Stimulated activated naive CD8-positive, alpha-beta T cell treated with anti-CD3 and anti-CD28 coated beads, Interleukin-15, Interleukin-2, amounts not matched to agents 100 ng/mL and 50 ng/mL, for 24 hours (primary cell): ENCODE measurements around the gene CLCNKA.
"Not testable (repeated sequence)": the region's sequence is repeated elsewhere in the genome, so short reads cannot be mapped to it uniquely, and the experiment has no call there.

Source experiments
- H3K27ac Mint-ChIP-seq: one replicate; pipeline ENCODE4 v1.8.0; 2021; ENCODE audit warnings: mild to moderate bottlenecking, mixed read lengths
- H3K27me3 Mint-ChIP-seq: one replicate; pipeline ENCODE4 v1.8.0; 2021; ENCODE audit warnings: mixed read lengths
- H3K36me3 Mint-ChIP-seq: one replicate; pipeline ENCODE4 v1.8.0; 2021; ENCODE audit warnings: low read depth, mixed read lengths
- H3K4me1 Mint-ChIP-seq: one replicate; pipeline ENCODE4 v1.8.0; 2021; ENCODE audit warnings: low read depth, mixed read lengths
- H3K4me3 Mint-ChIP-seq: one replicate; pipeline ENCODE4 v1.8.0; 2021; ENCODE audit warnings: mild to moderate bottlenecking, mixed read lengths
- H3K9me3 Mint-ChIP-seq: one replicate; pipeline ENCODE4 v1.8.0; 2021; ENCODE audit warnings: mixed read lengths

Gene CLCNKA

DNA sequence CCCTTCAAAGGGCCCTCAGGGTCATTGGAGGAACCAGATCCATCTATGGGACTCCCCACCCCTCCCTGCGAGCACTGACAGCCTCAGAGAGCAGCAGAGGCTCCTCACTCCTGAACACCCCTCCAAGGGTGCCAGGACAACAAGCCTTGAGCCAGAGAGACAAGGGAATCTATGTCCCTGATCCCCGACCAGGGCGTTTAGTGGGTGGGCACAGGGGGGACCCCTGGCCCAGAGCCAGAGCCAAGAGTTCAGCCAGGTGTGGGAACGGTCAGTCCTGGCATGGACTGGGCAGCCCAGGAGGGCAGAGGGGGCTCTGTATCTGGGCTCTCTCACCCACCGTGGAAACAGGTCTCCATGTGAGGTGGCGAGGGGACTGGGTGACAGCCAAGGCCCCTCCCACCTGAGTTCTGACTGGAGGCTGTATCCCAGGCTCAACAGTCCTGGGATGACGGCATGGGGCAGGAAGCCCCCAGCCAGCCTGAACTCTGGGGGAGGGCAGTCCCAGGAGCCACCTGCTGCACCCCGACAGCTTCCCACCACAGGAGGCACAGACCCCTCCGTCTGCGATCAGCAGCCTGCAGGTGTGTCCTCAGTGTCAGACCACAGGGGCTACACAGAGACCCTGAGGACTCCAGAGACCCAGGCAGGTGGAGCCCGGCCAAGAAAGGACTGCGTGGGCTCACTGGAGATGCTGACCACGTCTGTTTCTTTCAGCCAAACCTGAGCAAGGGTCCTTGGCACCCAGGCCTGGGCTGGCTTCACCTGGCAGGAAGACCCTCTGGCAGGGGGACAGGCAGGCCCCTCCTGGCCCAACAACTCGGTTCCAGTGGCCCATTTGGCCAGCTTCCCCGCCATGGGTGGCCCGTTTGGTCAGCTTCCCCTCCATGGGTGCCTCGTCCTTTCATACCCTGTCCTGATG lies 29.0 kb upstream of the CLCNKA start:
- no peaks in the 10 kb centered on the region for H3K36me3 Mint-ChIP-seq
- no peaks in the 10 kb centered on the region for H3K4me1 Mint-ChIP-seq
- H3K27me3 Mint-ChIP-seq: no peaks in the 10 kb centered on the region
- no peak overlapping the region for H3K4me3 Mint-ChIP-seq
- no peaks in the 10 kb centered on the region for H3K9me3 Mint-ChIP-seq
- H3K27ac Mint-ChIP-seq: no peak overlapping the region

- Mint-ChIP-seq H3K27me3 (no peaks in the 10 kb centered on the region), H3K4me3 (no peak overlapping the region), H3K27ac (no peak overlapping the region), H3K36me3 (no peaks in the 10 kb centered on the region), H3K9me3 (no peaks in the 10 kb centered on the region), H3K4me1 (no peaks in the 10 kb centered on the region)
Measured at GRCh38 chr1:15993666-15994065, 28.2 kb upstream of the CLCNKA start.

DNA sequence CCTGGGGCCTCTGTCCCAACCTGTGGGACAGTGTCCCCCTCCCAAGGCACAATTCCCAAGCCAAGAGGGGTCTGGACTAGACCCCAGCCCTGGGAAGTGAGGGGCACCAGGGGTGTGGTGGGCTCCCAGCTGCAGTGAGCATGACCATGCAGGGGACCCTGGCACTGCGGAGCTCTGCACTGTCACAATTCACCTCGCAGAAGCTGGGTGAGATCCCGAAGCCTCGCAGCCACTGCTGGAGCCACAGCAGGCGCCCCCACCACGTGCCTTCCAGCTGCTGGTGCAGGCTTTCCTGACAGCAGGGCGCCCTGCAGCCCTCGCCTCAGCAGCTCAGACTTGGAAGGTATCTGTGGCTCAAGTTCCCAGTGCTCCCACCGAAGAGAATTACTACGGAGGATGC lies 27.8 kb upstream of the CLCNKA start:
- no peaks in the 10 kb centered on the region for H3K4me1 Mint-ChIP-seq
- H3K9me3 Mint-ChIP-seq: no peaks in the 10 kb centered on the region
- H3K27me3 Mint-ChIP-seq: no peaks in the 10 kb centered on the region
- H3K27ac Mint-ChIP-seq: no peak overlapping the region
- H3K36me3 Mint-ChIP-seq: no peaks in the 10 kb centered on the region
- no peak overlapping the region for H3K4me3 Mint-ChIP-seq

DNA sequence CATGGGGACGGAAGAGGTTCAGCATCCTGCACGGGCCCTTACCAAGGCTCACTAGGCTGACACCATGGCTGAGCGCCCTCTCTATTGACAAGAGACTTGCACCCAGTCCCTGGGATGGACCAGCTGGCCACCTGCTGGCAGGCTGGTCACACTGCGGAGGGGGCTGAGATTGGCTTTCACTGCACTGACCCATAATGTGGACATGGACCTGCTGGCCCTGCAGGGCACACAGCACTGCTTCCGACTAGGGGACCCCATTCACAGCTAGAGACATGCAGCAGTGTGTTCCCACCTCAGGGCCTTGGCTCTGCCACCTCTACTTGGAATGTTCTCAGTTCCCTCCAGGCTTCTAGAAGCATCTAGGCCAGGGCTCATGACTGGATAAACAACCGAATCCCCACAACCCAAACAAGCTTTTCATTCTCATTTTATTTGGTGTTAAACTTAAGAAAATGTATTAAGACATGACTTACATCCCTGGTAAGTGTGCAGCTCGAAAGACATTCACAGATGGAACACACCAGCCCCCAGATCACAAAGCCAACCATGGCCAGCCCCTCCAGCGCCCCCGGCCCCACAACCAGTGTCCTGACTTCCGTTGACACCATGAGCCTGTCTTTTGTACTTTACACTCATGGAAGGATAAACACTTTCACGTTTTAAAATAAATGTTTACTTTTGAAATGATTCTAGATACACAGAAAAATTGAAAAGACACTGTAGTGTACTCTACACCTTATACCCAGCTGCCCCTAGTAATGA lies 27.1 kb upstream of the CLCNKA start:
- Mint-ChIP-seq H3K4me3 (no peak overlapping the region), H3K36me3 (no peaks in the 10 kb centered on the region), H3K4me1 (no peaks in the 10 kb centered on the region), H3K27me3 (no peaks in the 10 kb centered on the region), H3K9me3 (no peaks in the 10 kb centered on the region), H3K27ac (no peak overlapping the region)

- Mint-ChIP-seq H3K27ac (no peak overlapping the region), H3K36me3 (no peaks in the 10 kb centered on the region), H3K27me3 (peaks cover 3% of the 10 kb centered on the region), H3K4me3 (no peak overlapping the region), H3K4me1 (no peaks in the 10 kb centered on the region), H3K9me3 (no peaks in the 10 kb centered on the region)
Measured at GRCh38 chr1:15997076-15997585, 24.7 kb upstream of the CLCNKA start.

- no peak overlapping the region for H3K4me3 Mint-ChIP-seq
- H3K27me3 Mint-ChIP-seq: peaks cover 3% of the 10 kb centered on the region
- no peaks in the 10 kb centered on the region for H3K4me1 Mint-ChIP-seq
- no peak overlapping the region for H3K27ac Mint-ChIP-seq
- no peaks in the 10 kb centered on the region for H3K36me3 Mint-ChIP-seq
- H3K9me3 Mint-ChIP-seq: no peaks in the 10 kb centered on the region
Measured at GRCh38 chr1:15997637-15998280, 24.1 kb upstream of the CLCNKA start.

DNA sequence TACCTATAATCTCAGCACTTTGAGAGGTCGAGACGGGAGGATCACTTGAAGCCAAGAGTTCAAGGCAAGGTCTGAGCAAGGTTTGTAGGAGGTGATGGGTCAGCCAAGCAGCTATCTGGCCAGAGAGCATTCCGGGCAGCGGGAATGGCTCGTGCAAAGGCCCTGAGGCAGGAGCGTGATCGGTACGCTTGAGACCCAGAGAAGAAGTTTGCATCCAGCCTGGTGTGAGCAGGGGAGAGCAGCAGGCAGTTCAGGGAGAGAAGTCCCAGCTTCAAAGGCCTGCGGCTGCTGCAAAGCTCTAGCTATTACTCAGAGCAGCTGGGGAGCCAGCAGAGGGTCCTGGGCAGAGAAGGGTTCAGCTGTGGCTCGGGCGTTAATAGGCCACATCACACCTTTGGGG lies 22.9 kb upstream of the CLCNKA start:
- H3K27me3 Mint-ChIP-seq: peaks cover 3% of the 10 kb centered on the region
- H3K4me3 Mint-ChIP-seq: no peak overlapping the region
- H3K9me3 Mint-ChIP-seq: no peaks in the 10 kb centered on the region
- no peaks in the 10 kb centered on the region for H3K4me1 Mint-ChIP-seq
- H3K36me3 Mint-ChIP-seq: no peaks in the 10 kb centered on the region
- no peak overlapping the region for H3K27ac Mint-ChIP-seq

- H3K27ac Mint-ChIP-seq, H3K9me3 Mint-ChIP-seq, H3K4me1 Mint-ChIP-seq, H3K27me3 Mint-ChIP-seq, H3K36me3 Mint-ChIP-seq, H3K4me3 Mint-ChIP-seq: not testable (repeated sequence)
Measured at GRCh38 chr1:16001274-16001673, 20.6 kb upstream of the CLCNKA start.

- H3K4me3 Mint-ChIP-seq: no peak overlapping the region
- H3K4me1 Mint-ChIP-seq: peaks cover 9% of the 10 kb centered on the region
- peaks cover 3% of the 10 kb centered on the region for H3K27me3 Mint-ChIP-seq
Measured at GRCh38 chr1:16005597-16005996, 16.2 kb upstream of the CLCNKA start.

GRCh38 chr1:16006010-16006409 lies 15.8 kb upstream of the CLCNKA start:
- peaks cover 9% of the 10 kb centered on the region for H3K4me1 Mint-ChIP-seq
- no peak overlapping the region for H3K4me3 Mint-ChIP-seq
- H3K27me3 Mint-ChIP-seq: no peaks in the 10 kb centered on the region
- no peaks in the 10 kb centered on the region for H3K36me3 Mint-ChIP-seq
- H3K27ac Mint-ChIP-seq: peak overlapping the region; percentile 51
- no peaks in the 10 kb centered on the region for H3K9me3 Mint-ChIP-seq

More at GRCh38 chr1:16005597-16005996, 16.2 kb upstream of the CLCNKA start:
- no peaks in the 10 kb centered on the region for H3K9me3 Mint-ChIP-seq
- peak overlapping the region; percentile 29 for H3K27ac Mint-ChIP-seq
- H3K36me3 Mint-ChIP-seq: no peaks in the 10 kb centered on the region

- Mint-ChIP-seq H3K4me1 (peaks cover 9% of the 10 kb centered on the region), H3K27ac (peak overlapping the region; percentile 51), H3K4me3 (no peak overlapping the region), H3K9me3 (no peaks in the 10 kb centered on the region), H3K27me3 (no peaks in the 10 kb centered on the region), H3K36me3 (no peaks in the 10 kb centered on the region)
Measured at GRCh38 chr1:16006552-16007485, 15.0 kb upstream of the CLCNKA start.

- no peak overlapping the region for H3K4me3 Mint-ChIP-seq
- H3K9me3 Mint-ChIP-seq: no peaks in the 10 kb centered on the region
- H3K36me3 Mint-ChIP-seq: no peaks in the 10 kb centered on the region
- no peaks in the 10 kb centered on the region for H3K27me3 Mint-ChIP-seq
- peaks cover 15% of the 10 kb centered on the region for H3K4me1 Mint-ChIP-seq
- H3K27ac Mint-ChIP-seq: no peak overlapping the region
Measured at GRCh38 chr1:16007671-16008341, 14.0 kb upstream of the CLCNKA start.

DNA sequence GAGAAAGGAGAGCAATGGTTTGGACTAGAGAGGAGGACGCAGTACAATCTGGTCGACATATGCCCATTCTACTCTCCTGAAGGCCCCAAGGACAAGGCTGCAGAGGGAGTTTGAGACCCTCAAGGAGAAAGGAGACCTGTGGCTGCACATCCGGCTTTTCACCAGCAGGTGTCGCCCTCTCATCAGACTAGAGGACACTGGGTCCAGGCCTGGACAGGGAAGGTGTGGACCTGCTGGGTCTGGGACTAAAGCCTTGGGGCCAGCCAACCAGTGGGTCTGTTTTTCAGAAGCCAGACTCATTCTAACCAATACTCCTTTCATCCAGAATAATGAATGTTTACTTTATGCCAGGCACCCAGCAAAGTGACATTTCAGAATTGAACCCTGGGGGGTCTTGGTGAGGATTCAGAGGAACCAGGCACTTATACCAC lies 12.8 kb upstream of the CLCNKA start:
- Mint-ChIP-seq H3K27ac (no peak overlapping the region), H3K27me3 (no peaks in the 10 kb centered on the region), H3K36me3 (no peaks in the 10 kb centered on the region), H3K4me1 (peaks cover 22% of the 10 kb centered on the region), H3K4me3 (no peak overlapping the region), H3K9me3 (no peaks in the 10 kb centered on the region)

DNA sequence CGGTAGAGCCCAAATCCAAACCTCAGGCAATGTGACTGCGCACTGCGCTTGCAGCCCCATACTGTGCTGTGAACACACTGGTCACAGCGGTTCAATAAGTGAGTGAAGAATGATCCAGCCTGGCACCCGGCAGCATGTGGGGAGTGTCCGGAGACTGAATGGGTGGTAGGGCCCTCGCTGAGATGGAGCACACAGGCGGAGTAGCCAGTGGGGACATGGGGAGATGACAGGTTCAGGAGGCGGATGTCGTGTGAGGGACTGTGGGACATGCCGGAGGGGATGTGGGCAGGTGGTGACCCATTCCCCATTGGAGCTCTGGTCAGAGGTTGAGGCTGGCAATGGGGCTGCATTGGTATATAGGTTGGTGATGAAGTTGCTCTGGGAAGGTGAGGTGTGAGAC lies 12.2 kb upstream of the CLCNKA start:
- H3K27me3 Mint-ChIP-seq: no peaks in the 10 kb centered on the region
- peaks cover 28% of the 10 kb centered on the region for H3K4me1 Mint-ChIP-seq
- no peak overlapping the region for H3K27ac Mint-ChIP-seq
- H3K9me3 Mint-ChIP-seq: no peaks in the 10 kb centered on the region
- no peak overlapping the region for H3K4me3 Mint-ChIP-seq
- no peaks in the 10 kb centered on the region for H3K36me3 Mint-ChIP-seq
